H1 (cell line): ENCODE data around the gene GATA1. TPM values are rescaled to one million over a fixed set of nuclear protein-coding genes. Genes with fewer than 3 reads are reported as not detected.

Experiments
- CTCF ChIA-PET: fragments of 300-600 bp; sonication (Branson Sonifier 250); formaldehyde crosslinking; loops from one replicate; lab custom pipeline; 2021; ENCODE audit not compliant: partially characterized antibody; lab: Charles Lee
- POLR2A ChIA-PET: fragments of 300-600 bp; sonication (Branson Sonifier 250); formaldehyde crosslinking; loops from one replicate; lab custom pipeline; 2021; ENCODE audit warnings: inconsistent platforms; ENCODE audit not compliant: partially characterized antibody; lab: Charles Lee
- DNase-seq, 2 experiments: peaks; one replicate each; pipeline versions ENCODE4 v3.0.0 to v3.0.0-alpha.2; 2010 to 2022; ENCODE audit warnings: low spot score in 2 of 2, low read depth in 1 of 2, mixed read lengths in 1 of 2
- FAIRE-seq: peaks from 2 replicates; lab custom pipeline; 2011; peaks lifted over from hg19 to GRCh38; lab: Jason Lieb, UNC
- H2AFZ ChIP-seq: 2 replicates; pipeline ENCODE4 v1.8.1; 2012; ENCODE audit warnings: low read length, inconsistent platforms
- H2AK5ac ChIP-seq: 2 replicates; pipeline ENCODE4 v1.6.1; 2013; ENCODE audit warnings: low read depth, low read length
- H2BK120ac ChIP-seq: replicated peaks from 2 replicates; pipeline ENCODE3; 2013; ENCODE audit warnings: low read depth, low read length, inconsistent platforms
- H2BK12ac ChIP-seq: 2 replicates; pipeline ENCODE4 v1.6.1; 2013; ENCODE audit warnings: low read depth, low read length
- H2BK15ac ChIP-seq: 2 replicates; pipeline ENCODE4 v1.6.1; 2013; ENCODE audit warnings: low read length
- H2BK20ac ChIP-seq: 2 replicates; pipeline ENCODE4 v1.6.1; 2013; ENCODE audit warnings: low read length
- H2BK5ac ChIP-seq: 2 replicates; pipeline ENCODE4 v1.6.1; 2013; ENCODE audit warnings: low read depth, low read length
- H3K14ac ChIP-seq: 2 replicates; pipeline ENCODE4 v1.6.1; 2013; ENCODE audit warnings: inconsistent platforms; ENCODE audit not compliant: insufficient read length
- H3K18ac ChIP-seq: 2 replicates; pipeline ENCODE4 v1.6.1; 2013; ENCODE audit warnings: low read length; ENCODE audit errors: extremely low read depth
- H3K23ac ChIP-seq: 2 replicates; pipeline ENCODE4 v1.6.1; 2013; ENCODE audit warnings: inconsistent platforms; ENCODE audit not compliant: insufficient read length
- H3K23me2 ChIP-seq: 2 replicates; pipeline ENCODE4 v1.6.1; 2013; ENCODE audit warnings: low read depth, low read length
- H3K27ac ChIP-seq: 2 replicates; pipeline ENCODE4 v1.6.1; 2011; ENCODE audit warnings: low read depth, low read length, inconsistent platforms
- H3K27me3 ChIP-seq, 4 experiments: replicated peaks in 1 of 4; 1 replicate in 1 of 4; 2 replicates in 3 of 4; pipeline versions ENCODE4 v1.6.1 to v1.8.1; 2011 to 2013; ENCODE audit warnings: low read length in 3 of 4, mild to moderate bottlenecking in 3 of 4, inconsistent platforms in 2 of 4, mixed read lengths in 2 of 4, moderate library complexity in 1 of 4; ENCODE audit not compliant: control insufficient read depth in 3 of 4, insufficient read depth in 3 of 4; ENCODE audit errors: extremely low read depth in 1 of 4
- H3K36me3 ChIP-seq, 4 experiments: 2 replicates each; pipeline versions ENCODE4 v1.6.1 to v1.8.1; 2011 to 2013; ENCODE audit warnings: mild to moderate bottlenecking in 4 of 4, low read length in 3 of 4, moderate library complexity in 2 of 4, control low read depth in 1 of 4, inconsistent platforms in 1 of 4; ENCODE audit not compliant: insufficient read depth in 4 of 4, control insufficient read depth in 2 of 4
- H3K4ac ChIP-seq: replicated peaks from 2 replicates; pipeline ENCODE3; 2013; ENCODE audit warnings: low read length, low read depth, mixed read lengths, inconsistent platforms; ENCODE audit not compliant: insufficient read length
- H3K4me1 ChIP-seq, 4 experiments: replicated peaks in 1 of 4; 1 replicate in 1 of 4; 2 replicates in 3 of 4; pipeline versions ENCODE4 v1.6.1 to v1.8.1; 2011 to 2013; ENCODE audit warnings: low read length in 3 of 4, inconsistent platforms in 2 of 4, mixed read lengths in 1 of 4; ENCODE audit not compliant: insufficient read depth in 4 of 4, control insufficient read depth in 3 of 4
- H3K4me2 ChIP-seq, 2 experiments: 2 replicates each; pipeline versions ENCODE4 v1.6.1 to v1.8.1; 2011 to 2013; ENCODE audit warnings: low read depth in 2 of 2, low read length in 2 of 2, control low read depth in 1 of 2, inconsistent platforms in 1 of 2, mild to moderate bottlenecking in 1 of 2; ENCODE audit not compliant: insufficient read depth in 1 of 2
- H3K4me3 ChIP-seq, 4 experiments: fragments of 200-600, 300-600 bp in 1 of 4; sonication (generic), shearing (Covaris generic), sonication (Bioruptor Twin) in 1 of 4; 2 replicates each; pipeline versions ENCODE4 v1.5.1 to v1.8.1; 2011 to 2016; ENCODE audit warnings: low read length in 4 of 4, low read depth in 3 of 4, control low read depth in 2 of 4, inconsistent platforms in 2 of 4, mild to moderate bottlenecking in 2 of 4, mixed read lengths in 1 of 4, moderate library complexity in 1 of 4; ENCODE audit not compliant: insufficient read depth in 2 of 4; ENCODE audit errors: extremely low read depth in 1 of 4
- H3K56ac ChIP-seq: replicated peaks from 2 replicates; pipeline ENCODE3; 2013; ENCODE audit warnings: low read depth, mild to moderate bottlenecking, mixed read lengths, low read length, inconsistent platforms; ENCODE audit not compliant: insufficient read length
- H3K79me1 ChIP-seq: 2 replicates; pipeline ENCODE4 v1.6.1; 2013; ENCODE audit warnings: low read depth, low read length, control low read depth
- H3K79me2 ChIP-seq, 2 experiments: 2 replicates each; pipeline versions ENCODE4 v1.6.1 to v1.8.1; 2012 to 2013; ENCODE audit warnings: low read length in 2 of 2, mild to moderate bottlenecking in 2 of 2, inconsistent platforms in 1 of 2; ENCODE audit not compliant: insufficient read depth in 2 of 2, control insufficient read depth in 1 of 2
- H3K9ac ChIP-seq, 4 experiments: replicated peaks in 1 of 4; 1 replicate in 1 of 4; 2 replicates in 3 of 4; pipeline versions ENCODE4 v1.6.1 to v1.8.1; 2011 to 2013; ENCODE audit warnings: low read depth in 3 of 4, low read length in 3 of 4, control low read depth in 2 of 4, mild to moderate bottlenecking in 2 of 4, moderate library complexity in 2 of 4, inconsistent platforms in 1 of 4; ENCODE audit errors: extremely low read depth in 1 of 4
- H3K9me3 ChIP-seq, 2 experiments: 2 replicates each; pipeline versions ENCODE4 v1.6.1 to v1.8.1; 2012 to 2013; ENCODE audit warnings: mild to moderate bottlenecking in 2 of 2, moderate library complexity in 2 of 2, control low read depth in 1 of 2, inconsistent platforms in 1 of 2, low read depth in 1 of 2, low read length in 1 of 2, mixed read lengths in 1 of 2; ENCODE audit not compliant: insufficient read depth in 2 of 2
- H4K20me1 ChIP-seq, 2 experiments: replicated peaks in 1 of 2; 2 replicates each; pipeline versions ENCODE3 to v1.8.1; 2011 to 2013; ENCODE audit warnings: inconsistent platforms in 2 of 2, low read length in 2 of 2, mild to moderate bottlenecking in 1 of 2; ENCODE audit not compliant: insufficient read depth in 2 of 2, control insufficient read depth in 1 of 2
- H4K5ac ChIP-seq: 2 replicates; pipeline ENCODE4 v1.6.1; 2013; ENCODE audit warnings: low read length, low read depth, mixed read lengths, inconsistent platforms; ENCODE audit not compliant: insufficient read length
- H4K8ac ChIP-seq: 2 replicates; pipeline ENCODE4 v1.8.0; 2013; ENCODE audit warnings: mild to moderate bottlenecking, moderate library complexity, low read length, inconsistent platforms; ENCODE audit not compliant: insufficient read depth; ENCODE audit errors: extremely low read depth
- H4K91ac ChIP-seq: replicated peaks from 2 replicates; pipeline ENCODE3; 2013; ENCODE audit warnings: low read length, mixed read lengths, inconsistent platforms; ENCODE audit not compliant: insufficient read length
- KDM1A ChIP-seq: fragments of 200-600, 300-600 bp; sonication (generic); IDR thresholded peaks from 2 replicates; pipeline ENCODE4 v1.7.1; 2016; ENCODE audit warnings: mild to moderate bottlenecking, low read length, borderline replicate concordance
- WGBS, 2 experiments: shearing (Covaris generic) in 1 of 2; methylation state at CpG; one replicate each; pipeline versions ENCODE4 v1.1.6 to v1.1.7; 2013 to 2015; ENCODE audit warnings: low lambda C conversion rate in 2 of 2, mixed read lengths in 2 of 2, inconsistent platforms in 1 of 2, low coverage in 1 of 2, missing lambda C conversion rate in 1 of 2; ENCODE audit not compliant: insufficient replicate concordance in 2 of 2, insufficient coverage in 1 of 2, insufficient read length in 1 of 2; ENCODE audit errors: extremely low coverage in 1 of 2, missing lambda C conversion rate in 1 of 2; 5-methylcytosine and 5-hydroxymethylcytosine counted together
- polyA plus RNA-seq, 7 experiments: library from polyadenylated mRNA; depleted of rRNA in 3 of 7; stranded (reverse) in 5 of 7; unstranded in 2 of 7; fragments of >200 nt in 5 of 7; fragments of 200-250 nt in 2 of 7; gene quantifications; 1 replicate in 5 of 7; 2 replicates in 1 of 7; 4 replicates in 1 of 7; pipeline versions ENCODE4 v1.2.1 to v1.2.3, GENCODE V29; 2011 to 2013; ENCODE audit warnings: missing spikeins in 2 of 7, mixed read lengths in 2 of 7
- total RNA-seq: library from RNA; stranded (reverse); fragmentation: NEBNext Ultra II Directional; extraction: Animal tissue kit (Norgen Biotek cat#: 25700); gene quantifications from 2 replicates; pipeline ENCODE4 v1.2.1, GENCODE V29; 2021

GATA1 gene
- total and polyA plus RNA-seq, 2 of the 8 experiments (the other 6 are each of a cell fraction or from before 2014, with no cell fraction given), result 0.05 TPM; not detected in 1

GRCh38 chrX:48794911-48795515, 8.6 kb downstream of the GATA1 start:
- FAIRE-seq (no peak), DNase-seq (no peak)
- no peaks in the 10 kb centered on the region for H3K79me1 ChIP-seq
- no peak overlapping the region; the same call in 1 of the 2 replicates for H4K8ac ChIP-seq
- H4K5ac ChIP-seq, result no peak overlapping the region
- no peaks in the 10 kb centered on the region for H3K36me3 ChIP-seq
- H4K20me1 ChIP-seq, result no peaks in the 10 kb centered on the region
- H3K23me2 ChIP-seq, result no peaks in the 10 kb centered on the region
- H3K79me2 ChIP-seq, result no peaks in the 10 kb centered on the region
- H2AFZ ChIP-seq, result no peak overlapping the region
- no peak overlapping the region for H3K9ac ChIP-seq
- H3K18ac ChIP-seq, result no peak overlapping the region
- no peak overlapping the region for H4K91ac ChIP-seq
- H3K4ac ChIP-seq, result no peak overlapping the region
- H3K4me3 ChIP-seq, result no peak overlapping the region
- POLR2A ChIA-PET, result no interaction called here
- no peaks in the 10 kb centered on the region for H3K9me3 ChIP-seq
- H3K27ac ChIP-seq, result no peak overlapping the region
- TF ChIP-seq KDM1A, result no peak
- H3K27me3 ChIP-seq, result no peaks in the 10 kb centered on the region
- H3K4me2 ChIP-seq, result no peak overlapping the region
- H3K56ac ChIP-seq, result no peak overlapping the region
- H2BK5ac ChIP-seq, result no peak overlapping the region
- no peak overlapping the region for H2BK20ac ChIP-seq
- H3K4me1 ChIP-seq, result no peaks in the 10 kb centered on the region
- 87% methylated on average over 3 of the region's 8 CpGs; no CpG with 5 or more reads in 1 of the 2 experiments for WGBS, 2 experiments
- H3K23ac ChIP-seq, result no peak overlapping the region
- no peak overlapping the region for H3K14ac ChIP-seq
- no peak overlapping the region for H2AK5ac ChIP-seq
- CTCF ChIA-PET, result no interaction called here
- no peak overlapping the region for H2BK120ac ChIP-seq
- H2BK15ac ChIP-seq, result no peak overlapping the region
- H2BK12ac ChIP-seq, result no peak overlapping the region
